22Rv1 (cell line): Measurements from ENCODE around the gene PTPN11.

Experiments
- CTCF ChIP-seq: fragments of 450-650 bp; IDR thresholded peaks from 2 replicates; pipeline ENCODE4 v1.5.1; 2017; ENCODE audit warnings: mild to moderate bottlenecking
- ZFX ChIP-seq: fragments of 450-650 bp; IDR thresholded peaks from 2 replicates; pipeline ENCODE4 v1.6.1; 2017; ENCODE audit warnings: antibody characterized with exemption, borderline replicate concordance

- TF ChIP-seq CTCF = no peak
- TF ChIP-seq ZFX = no peak
These were observed 60.7 kb downstream of the PTPN11 start for GRCh38 chr12:112479413-112479812.
